GM12891 (cell line): ENCODE data around the gene SRGAP3.

Experiments
- DNase-seq: peaks from one replicate; pipeline ENCODE4 v3.0.0; 2011; ENCODE audit warnings: low spot score; ENCODE audit not compliant: insufficient read length
- FAIRE-seq: peaks from 2 replicates; lab custom pipeline; 2011; peaks lifted over from hg19 to GRCh38; lab: Jason Lieb, UNC
- PAX5 ChIP-seq: IDR thresholded peaks from 2 replicates; pipeline ENCODE4 v1.6.1; 2011; ENCODE audit warnings: low read length, moderate library complexity, mild to moderate bottlenecking; ENCODE audit not compliant: insufficient read depth, severe bottlenecking
- POLR2A ChIP-seq: IDR thresholded peaks from 2 replicates; pipeline ENCODE4 v1.6.1; 2011; ENCODE audit warnings: low read depth, low read length, control low read depth
- POLR2AphosphoS5 ChIP-seq: IDR thresholded peaks from 2 replicates; pipeline ENCODE4 v1.6.1; 2011; ENCODE audit warnings: low read depth, low read length, control low read depth
- POU2F2 ChIP-seq: IDR thresholded peaks from 2 replicates; pipeline ENCODE4 v1.6.1; 2011; ENCODE audit warnings: low read depth, mild to moderate bottlenecking, control low read depth, low read length, moderate library complexity
- SPI1 ChIP-seq: IDR thresholded peaks from 2 replicates; pipeline ENCODE4 v1.6.1; 2011; ENCODE audit warnings: low read depth, low read length, control low read depth
- TAF1 ChIP-seq: IDR thresholded peaks from 2 replicates; pipeline ENCODE4 v1.6.1; 2011; ENCODE audit warnings: low read depth, low read length, control low read depth

The SRGAP3 gene

GRCh38 chr3:8966820-8967348 is 282.6 kb downstream of the SRGAP3 start:
- TF ChIP-seq POU2F2, result no peak
- TF ChIP-seq PAX5, result no peak
- no peak for TF ChIP-seq POLR2A
- TF ChIP-seq POLR2AphosphoS5, result no peak
- TF ChIP-seq SPI1, result no peak
- no peak for TF ChIP-seq TAF1
- DNase-seq (no peak), FAIRE-seq (no peak)

GRCh38 chr3:8966150-8966819 is 283.2 kb downstream of the SRGAP3 start:
- FAIRE-seq, result no peak
- TF ChIP-seq SPI1 (no peak), PAX5 (no peak), POLR2AphosphoS5 (no peak), TAF1 (no peak), POU2F2 (no peak), POLR2A (no peak)
- no peak for DNase-seq

GRCh38 chr3:8964436-8965370 is 284.7 kb downstream of the SRGAP3 start:
- no peak for DNase-seq
- FAIRE-seq, result no peak
- TF ChIP-seq POLR2A, result no peak
- no peak for TF ChIP-seq PAX5
- no peak for TF ChIP-seq SPI1
- no peak for TF ChIP-seq POU2F2
- TF ChIP-seq POLR2AphosphoS5, result no peak
- TF ChIP-seq TAF1, result no peak

- TF ChIP-seq SPI1 (no peak), POLR2AphosphoS5 (no peak), TAF1 (peak; percentile 60; the same call in 1 of the 2 replicates), PAX5 (no peak), POU2F2 (peak; percentile 46; the same call in 1 of the 2 replicates), POLR2A (peak; percentile 62)
- FAIRE-seq, result peak; percentile 93
Observed at GRCh38 chr3:8963137-8963853, 286.2 kb downstream of the SRGAP3 start, which contains the start of gene RAD18. Gene RAD18 (minus strand): TSS chr3:8963472. CDS start chr3:8963385, 87 bp downstream.

GRCh38 chr3:8962226-8962861 is 287.1 kb downstream of the SRGAP3 start:
- no peak for FAIRE-seq
- no peak for DNase-seq
- TF ChIP-seq SPI1 (no peak), POU2F2 (no peak), POLR2A (no peak), POLR2AphosphoS5 (no peak), PAX5 (no peak), TAF1 (no peak)

More at GRCh38 chr3:8963137-8963853, 286.2 kb downstream of the SRGAP3 start, which contains the start of gene RAD18:
- peak; percentile 56 for DNase-seq

GRCh38 chr3:8959668-8960067 is 289.8 kb downstream of the SRGAP3 start:
- DNase-seq (no peak), FAIRE-seq (no peak)
- TF ChIP-seq SPI1, result peak; percentile 43; the same call in 1 of the 2 replicates
- TF ChIP-seq POU2F2, result no peak

- TF ChIP-seq POU2F2, result no peak
- TF ChIP-seq SPI1, result peak; percentile 75
- FAIRE-seq (peak; percentile 73), DNase-seq (no peak)
Observed at GRCh38 chr3:8954938-8955763, 294.3 kb downstream of the SRGAP3 start.

- DNase-seq (no peak), FAIRE-seq (no peak)
- TF ChIP-seq SPI1 (no peak), POU2F2 (no peak), TAF1 (no peak), POLR2A (no peak), POLR2AphosphoS5 (no peak), PAX5 (no peak)
Observed at GRCh38 chr3:8953313-8953712, 296.1 kb downstream of the SRGAP3 start.
